GM19240 (cell line): ENCODE measurements around the gene MMP7.

Experiments
- DNase-seq: peaks from one replicate; pipeline ENCODE4 v3.0.0; 2011; ENCODE audit warnings: low spot score; ENCODE audit not compliant: insufficient read length

MMP7 gene

GRCh38 chr11:102495161-102496042, 35.1 kb downstream of the MMP7 start:
- DNase-seq, result peak; percentile 17

- no peak for DNase-seq
Observed at GRCh38 chr11:102494216-102494615, 36.3 kb downstream of the MMP7 start.

- DNase-seq, result no peak
Observed at GRCh38 chr11:102493524-102493923, 37.0 kb downstream of the MMP7 start.

DNA sequence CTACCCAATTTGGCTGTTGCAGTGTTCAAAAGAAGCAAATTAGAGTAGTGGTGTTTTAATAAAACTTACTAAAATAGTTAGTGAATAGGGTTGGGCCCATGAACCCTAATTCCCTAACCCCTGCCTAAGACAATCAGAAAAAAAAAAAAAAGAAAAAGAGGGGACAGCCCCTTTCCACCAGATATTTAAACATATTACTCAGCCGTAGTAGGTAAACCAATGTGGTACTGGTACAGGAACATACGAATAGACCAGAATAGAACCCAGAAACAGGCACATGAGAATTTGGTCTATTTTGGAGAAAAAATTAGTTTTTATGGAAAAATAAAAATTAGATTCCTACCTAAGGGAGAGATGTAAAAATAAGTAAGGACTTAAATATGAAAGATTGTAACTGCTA, 38.6 kb downstream of the MMP7 start:
- no peak for DNase-seq

GRCh38 chr11:102489186-102490145, 41.1 kb downstream of the MMP7 start:
- no peak for DNase-seq

GRCh38 chr11:102488208-102488607, 42.3 kb downstream of the MMP7 start:
- peak; percentile 10 for DNase-seq

GRCh38 chr11:102487214-102487613, 43.3 kb downstream of the MMP7 start:
- DNase-seq, result no peak

DNA sequence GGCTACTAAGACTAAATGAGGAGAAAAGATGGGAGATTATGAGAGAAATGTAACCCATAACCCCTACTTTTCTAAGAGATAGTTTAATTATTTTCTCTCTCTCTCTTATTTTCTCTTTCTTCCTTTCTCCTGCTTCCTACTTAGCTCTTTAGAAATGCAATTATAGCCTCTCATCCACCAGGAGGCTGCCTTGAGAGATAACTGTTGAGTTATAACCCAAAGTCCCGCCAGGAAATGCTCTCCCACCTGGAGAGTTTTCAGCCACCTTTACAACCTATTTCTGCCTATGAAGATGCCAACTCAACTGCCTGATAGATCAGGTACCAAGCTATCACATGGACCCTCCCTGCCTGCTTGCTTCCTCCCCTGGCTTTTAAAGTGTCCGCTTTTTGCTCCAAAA, 44.0 kb downstream of the MMP7 start:
- no peak for DNase-seq

DNA sequence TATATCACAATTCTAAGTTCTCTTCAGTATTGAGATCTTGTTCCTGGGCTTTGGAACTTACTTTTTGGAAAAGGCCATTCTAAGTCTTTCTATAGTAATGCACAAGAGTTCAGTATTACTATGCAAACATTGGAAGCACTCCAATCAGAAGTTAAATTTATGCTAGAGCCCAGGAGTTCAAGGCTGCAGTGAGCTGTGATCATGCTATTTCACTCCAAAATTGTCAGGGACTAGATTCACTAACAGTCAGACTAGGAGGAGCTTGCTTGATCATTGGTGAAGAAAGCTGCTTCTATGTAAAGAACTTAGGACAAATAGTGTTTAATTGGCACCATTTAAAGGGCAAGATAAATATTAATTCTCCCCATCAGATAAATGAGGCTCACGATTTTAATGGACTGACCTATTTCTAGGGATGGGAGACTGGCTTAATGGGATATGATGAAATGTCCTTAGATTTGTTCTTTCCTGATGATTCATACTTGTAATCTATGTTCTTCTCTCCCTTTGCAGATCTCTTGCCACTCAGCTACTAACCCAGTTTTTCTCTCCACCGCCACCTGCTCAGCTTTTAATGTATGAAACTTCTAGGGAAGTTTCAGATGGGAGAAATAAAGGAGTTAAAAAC, 45.3 kb downstream of the MMP7 start:
- DNase-seq, result no peak

DNA sequence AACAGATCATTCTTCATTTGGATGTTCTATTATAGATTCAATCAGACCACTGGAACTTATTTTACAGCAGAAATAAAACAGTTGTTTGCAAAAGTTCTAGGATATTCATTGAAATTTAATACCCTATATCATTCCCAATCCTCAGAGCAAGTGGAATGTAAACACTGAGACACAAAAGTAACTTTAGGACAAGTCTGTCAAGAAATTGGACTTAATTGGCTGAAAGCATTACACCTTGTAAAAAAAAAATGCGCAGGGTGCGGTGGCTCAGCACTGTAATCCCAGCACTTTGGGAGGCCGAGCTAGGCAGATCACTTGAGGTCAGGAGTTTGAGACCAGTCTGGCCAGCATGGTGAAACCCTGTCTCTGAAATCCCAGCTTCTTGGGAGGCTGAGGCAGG, 48.1 kb downstream of the MMP7 start:
- no peak for DNase-seq

DNA sequence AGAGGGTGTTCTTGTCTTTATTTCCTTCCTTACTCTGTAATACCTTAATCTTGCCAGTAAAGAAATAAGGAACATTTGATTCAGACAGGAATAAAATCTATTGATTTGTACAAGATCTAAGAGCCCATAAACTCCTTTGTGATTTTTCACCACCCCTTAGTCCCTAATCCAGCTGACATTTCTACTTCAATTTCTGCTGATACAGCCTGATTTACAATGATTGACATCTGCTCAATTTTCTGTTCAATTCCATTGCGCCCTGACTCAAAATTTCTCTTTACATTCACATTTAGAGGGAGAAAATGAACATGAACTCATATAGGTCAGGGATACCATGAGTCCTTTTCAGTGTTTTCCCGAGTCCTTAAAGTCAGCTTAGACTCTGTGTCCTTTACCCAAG, 50.8 kb downstream of the MMP7 start:
- DNase-seq, result no peak

DNA sequence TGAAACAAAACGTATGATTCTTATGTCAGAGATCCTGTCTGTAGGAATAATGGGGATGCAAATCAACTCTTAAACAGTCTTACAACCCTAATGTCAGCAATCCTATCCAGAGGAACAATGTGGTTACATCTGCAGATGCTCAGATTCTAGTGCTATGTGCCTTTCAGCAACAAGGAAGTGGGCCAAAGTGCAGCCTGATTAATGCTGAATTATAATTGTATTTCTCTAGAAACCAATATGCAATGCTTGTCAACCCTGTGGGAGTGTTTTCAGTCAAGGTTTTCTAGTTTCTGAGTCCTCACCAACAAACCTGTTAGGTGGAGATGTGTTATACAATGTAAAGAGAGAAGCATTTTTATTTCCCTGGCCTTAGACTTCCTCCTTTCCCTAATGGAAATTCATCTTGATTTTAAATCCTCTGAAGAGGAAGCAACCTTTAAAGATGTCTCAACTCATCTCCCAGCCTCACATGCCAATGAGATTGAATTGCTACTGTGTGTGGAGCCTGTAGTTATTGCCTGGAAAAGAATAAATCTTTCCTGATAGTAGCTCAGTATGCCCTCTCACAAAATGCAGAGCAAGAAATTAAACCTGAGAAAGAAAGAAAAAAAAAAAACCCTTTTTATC, 51.8 kb downstream of the MMP7 start:
- DNase-seq, result no peak

- no peak for DNase-seq
Observed at GRCh38 chr11:102476812-102477211, 53.7 kb downstream of the MMP7 start.

DNA sequence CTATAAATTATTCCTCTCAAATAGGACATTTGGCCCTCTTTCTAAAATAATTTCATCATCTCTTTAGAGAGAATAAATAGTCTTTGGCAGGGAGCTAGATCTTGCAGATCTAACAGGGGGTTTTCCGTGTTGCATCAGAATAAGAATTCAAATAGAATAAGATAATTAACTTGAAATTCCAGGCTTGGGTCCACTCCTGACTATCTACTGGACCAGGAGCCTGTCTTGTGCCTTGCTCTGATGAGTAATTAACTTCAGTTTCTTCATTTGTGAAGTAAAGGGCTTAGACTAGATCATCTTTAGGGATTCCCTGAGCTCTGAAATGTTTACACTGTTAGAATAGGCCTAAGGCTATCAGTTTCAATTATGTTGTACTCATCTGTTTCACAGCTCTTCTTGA, 54.5 kb downstream of the MMP7 start:
- DNase-seq, result no peak

DNA sequence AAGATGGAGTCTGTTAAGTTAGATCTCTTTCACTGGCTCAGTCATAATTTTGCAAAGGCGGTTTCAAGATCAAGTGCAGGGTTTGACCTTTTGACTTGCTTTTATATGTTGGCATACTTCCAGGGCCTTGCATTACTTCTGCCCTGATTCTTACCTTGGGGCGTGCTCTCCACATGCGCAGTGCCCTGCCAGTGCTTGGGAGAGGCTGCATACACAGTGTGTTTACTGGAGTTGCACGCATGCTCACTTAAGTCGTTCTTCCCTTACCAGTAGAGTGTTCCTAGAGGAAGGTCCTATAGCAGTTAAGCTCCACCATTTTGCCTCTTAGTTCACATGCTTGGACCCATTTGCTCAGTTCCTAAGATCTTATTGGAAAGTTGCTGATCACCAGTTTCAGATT, 57.0 kb downstream of the MMP7 start:
- DNase-seq, result no peak

GRCh38 chr11:102472127-102472526, 58.4 kb downstream of the MMP7 start:
- DNase-seq, result no peak

- DNase-seq, result no peak
Observed at GRCh38 chr11:102471474-102471873, 59.1 kb downstream of the MMP7 start.
